Aortic smooth muscle cell (primary cell): ENCODE results near the gene FBXO33. TPM values are rescaled to one million over a fixed set of nuclear protein-coding genes. Genes with fewer than 3 reads are reported as not detected.

ENCODE experiments used
- total RNA-seq: library from RNA; depleted of rRNA; stranded (reverse); fragments of >200 nt; gene quantifications from 2 replicates; pipeline ENCODE4 v1.2.3, GENCODE V29; 2014

The FBXO33 gene
- total RNA-seq, result 28.3 and 32.8 TPM in 2 replicates

DNA sequence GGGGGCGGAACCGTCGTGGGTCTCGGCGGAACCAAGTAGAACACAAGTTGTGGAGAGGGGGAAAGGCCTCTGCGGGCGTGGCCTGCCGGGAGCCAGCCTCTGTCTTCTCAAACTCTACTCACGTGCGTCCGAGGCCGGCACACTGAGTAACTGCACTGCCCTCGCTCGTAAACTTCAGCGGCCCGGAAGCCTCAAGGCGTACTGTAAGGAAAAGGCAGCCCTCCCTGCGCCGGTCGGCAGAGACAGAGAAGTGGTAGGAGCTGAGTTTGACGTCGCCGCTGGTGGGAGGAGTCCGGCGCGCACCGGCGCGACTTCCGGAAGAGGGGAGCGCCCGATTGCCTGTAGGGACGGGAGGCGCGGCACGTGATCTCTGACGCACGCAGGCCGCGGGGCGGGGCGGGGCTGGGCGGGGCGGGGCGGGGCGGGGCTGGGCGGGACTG lies at the start of gene FBXO33:
Gene FBXO33, minus strand, starts transcription at position 255 of the 440 bp plus-strand sequence. CDS start 271 bp downstream, outside the sequence.

Other genes with a start within 250 kb of the FBXO33 start
- gene MIA2, start 198.5 kb downstream of the FBXO33 start, total RNA-seq, result 9.4 and 13.7 TPM in 2 replicates